Pancreas (tissue), 10 donors: ENCODE measurements around the gene GORASP2. TPM values are rescaled to one million over a fixed set of nuclear protein-coding genes. Genes with fewer than 3 reads are reported as not detected.

Experiments used
- ATAC-seq, 4 donors: fragments of 200-7000 bp; cut with Tn5 transposase; one replicate each; pipeline versions ENCODE4 v1.8.0 to v1.9.1; 2020; ENCODE audit warnings: mild to moderate bottlenecking in 4 of 4, moderate library complexity in 4 of 4
- DNase-seq, 6 donors: peaks; one replicate each; pipeline ENCODE4 v3.0.0-alpha.2; 2020
- FAIRE-seq: peaks from 2 replicates; lab custom pipeline; 2012; peaks lifted over from hg19 to GRCh38; lab: Jason Lieb, UNC
- H3K27ac ChIP-seq, 4 donors: fragments of 200-600 bp; sonication (generic); 1 replicate in 3 of 4; 2 replicates in 1 of 4; pipeline versions ENCODE4 v1.5.0 to v1.8.0; 2020
- H3K27me3 ChIP-seq, 4 donors: fragments of 200-600 bp; one replicate each; pipeline ENCODE4 v1.8.0; 2021
- H3K36me3 ChIP-seq, 3 donors: fragments of 200-600 bp; sonication (generic) in 1 of 3; one replicate each; pipeline versions ENCODE4 v1.5.0 to v1.8.0; 2020 to 2021
- H3K4me1 ChIP-seq, 3 donors: fragments of 200-600 bp; one replicate each; pipeline ENCODE4 v1.8.0; 2021
- H3K4me3 ChIP-seq, 4 donors: fragments of 200-600 bp; sonication (generic) in 2 of 4; one replicate each; pipeline versions ENCODE4 v1.5.0 to v1.8.0; 2020 to 2021
- H3K9me3 ChIP-seq, 4 donors: fragments of 200-600 bp; one replicate each; pipeline ENCODE4 v1.8.0; 2021
- whole genome bisulfite sequencing, 2 donors: extraction: QIAGEN DNeasy Blood & Tissue Kit; methylation state at CpG; one replicate each; pipeline ENCODE4 v1.1.7; 2013; 5-methylcytosine and 5-hydroxymethylcytosine counted together
- intact Hi-C, 3 donors: fragments of 100-400 bp; cut with DNase I; formaldehyde crosslinking; loops; one replicate each; pipeline versions ENCODE4 v1.11.1 to v1.14.2; 2022
- polyA plus RNA-seq, 2 donors: library from polyadenylated mRNA; stranded (reverse); fragments of 200-250 nt; gene quantifications; one replicate each; pipeline ENCODE4 v1.2.3, GENCODE V29; 2013
- total RNA-seq, 6 donors: library from RNA; stranded (reverse); fragmentation: NEBNext Ultra II Directional in 4 of 6; extraction: Animal tissue kit (Norgen Biotek cat#: 25700) in 4 of 6; gene quantifications; one replicate each; pipeline versions ENCODE4 v1.2.1 to v1.2.4, GENCODE V29; 2021 to 2023
- TF ChIP-seq, protein P1 (sequence below), 4 donors: fragments of 200-600 bp; sonication (generic) in 3 of 4; IDR thresholded peaks; one replicate each; pipeline versions ENCODE4 v1.5.0 to v1.8.0; 2021; ENCODE audit warnings: antibody characterized with exemption in 4 of 4
- donor health status: healthy with polysubstance abuse.
- donor health status: DM: no; HTN: no; CAD: no; lungs with moderate emphysema.
- donor health status: DM: no; HTN: no; CAD: no.
- donor health status: control.
- donor health status: control.
- donor health status: Bipolar disorder and iron deficiency.
- donor health status: DM: yes; HTN: yes; CAD: no.
- donor health status: DM: no; HTN: no; CAD: no.
- donor health status: DM: no; HTN: no; CAD: no.
- donor health status: DM: yes; HTN: yes; CAD: no.

GORASP2 gene
- total and polyA plus RNA-seq, 8 donors: 22.6 to 52.4 (median 41.0) TPM

DNA sequence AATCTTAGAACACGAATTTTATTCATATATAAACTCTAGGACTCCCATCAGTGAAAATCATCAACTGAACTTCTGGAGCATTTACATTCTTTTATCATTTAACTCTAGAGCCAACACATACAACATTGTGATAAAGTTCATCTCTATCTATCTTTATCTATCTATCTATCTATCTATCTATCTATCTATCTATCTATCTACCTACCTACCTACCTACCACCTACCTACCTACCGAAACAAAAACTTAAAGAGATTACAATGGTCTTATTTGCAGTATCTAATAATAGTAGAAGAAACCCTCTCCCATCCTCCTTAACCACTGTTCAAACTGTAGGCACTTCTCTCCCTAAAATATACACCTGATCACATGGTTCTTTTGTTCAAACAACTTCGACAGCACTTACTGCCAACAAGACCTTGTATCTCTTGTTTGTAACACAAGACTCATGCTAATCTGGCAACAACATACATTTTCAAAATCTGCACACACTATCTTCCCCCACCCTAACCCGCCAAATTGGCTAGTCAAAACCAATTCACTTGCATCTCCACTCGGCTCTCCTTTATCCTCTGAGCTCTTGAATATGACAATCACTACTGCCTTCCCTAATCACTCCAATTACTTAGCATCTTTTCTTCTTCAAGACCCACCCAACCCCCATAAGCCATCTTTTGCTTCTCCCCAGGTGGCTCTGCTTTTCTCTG lies 69.0 kb downstream of the GORASP2 start:
- H3K9me3 ChIP-seq: no peaks in the 10 kb centered on the region
- H3K36me3 ChIP-seq: peaks cover 0 to 29% (median 0%) of the 10 kb centered on the region in 3 donors
- 43 to 55% methylated on average over 5 of the region's 5 CpGs for WGBS, 2 donors
- FAIRE-seq: no peak
- TF ChIP-seq, protein P1, sequence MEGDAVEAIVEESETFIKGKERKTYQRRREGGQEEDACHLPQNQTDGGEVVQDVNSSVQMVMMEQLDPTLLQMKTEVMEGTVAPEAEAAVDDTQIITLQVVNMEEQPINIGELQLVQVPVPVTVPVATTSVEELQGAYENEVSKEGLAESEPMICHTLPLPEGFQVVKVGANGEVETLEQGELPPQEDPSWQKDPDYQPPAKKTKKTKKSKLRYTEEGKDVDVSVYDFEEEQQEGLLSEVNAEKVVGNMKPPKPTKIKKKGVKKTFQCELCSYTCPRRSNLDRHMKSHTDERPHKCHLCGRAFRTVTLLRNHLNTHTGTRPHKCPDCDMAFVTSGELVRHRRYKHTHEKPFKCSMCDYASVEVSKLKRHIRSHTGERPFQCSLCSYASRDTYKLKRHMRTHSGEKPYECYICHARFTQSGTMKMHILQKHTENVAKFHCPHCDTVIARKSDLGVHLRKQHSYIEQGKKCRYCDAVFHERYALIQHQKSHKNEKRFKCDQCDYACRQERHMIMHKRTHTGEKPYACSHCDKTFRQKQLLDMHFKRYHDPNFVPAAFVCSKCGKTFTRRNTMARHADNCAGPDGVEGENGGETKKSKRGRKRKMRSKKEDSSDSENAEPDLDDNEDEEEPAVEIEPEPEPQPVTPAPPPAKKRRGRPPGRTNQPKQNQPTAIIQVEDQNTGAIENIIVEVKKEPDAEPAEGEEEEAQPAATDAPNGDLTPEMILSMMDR (IDR thresholded peaks at IDR 0.05): no peak
- no peak overlapping the region for H3K4me3 ChIP-seq
- no peaks in the 10 kb centered on the region for H3K27me3 ChIP-seq
- intact Hi-C loops: no loop called here
- DNase-seq: no peak
- H3K4me1 ChIP-seq: no peaks in the 10 kb centered on the region
- H3K27ac ChIP-seq: no peak overlapping the region
- peak in 1 of 4 donors; percentile 24 for ATAC-seq

DNA sequence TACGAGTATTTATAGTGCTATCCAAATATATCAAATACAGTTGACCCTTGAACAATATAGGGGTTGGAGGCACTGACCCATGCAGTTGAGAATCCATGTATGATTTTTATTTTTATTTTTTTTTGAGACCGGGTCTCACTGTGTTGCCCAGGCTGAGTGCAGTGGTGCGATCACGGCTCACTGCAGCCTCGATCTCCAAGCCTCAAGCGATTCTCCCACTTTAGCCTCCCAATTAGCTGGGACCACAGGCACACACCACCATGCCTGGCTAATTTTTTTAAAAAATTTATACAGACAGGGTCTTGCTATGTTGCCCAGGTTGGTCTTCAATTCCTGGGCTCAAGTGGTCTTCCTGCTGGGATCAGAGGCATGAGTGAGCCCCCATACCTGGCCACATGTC lies 70.6 kb downstream of the GORASP2 start:
- WGBS, 2 donors: 89 to 99% methylated on average over 6 of the region's 6 CpGs
- H3K9me3 ChIP-seq: no peaks in the 10 kb centered on the region

DNA sequence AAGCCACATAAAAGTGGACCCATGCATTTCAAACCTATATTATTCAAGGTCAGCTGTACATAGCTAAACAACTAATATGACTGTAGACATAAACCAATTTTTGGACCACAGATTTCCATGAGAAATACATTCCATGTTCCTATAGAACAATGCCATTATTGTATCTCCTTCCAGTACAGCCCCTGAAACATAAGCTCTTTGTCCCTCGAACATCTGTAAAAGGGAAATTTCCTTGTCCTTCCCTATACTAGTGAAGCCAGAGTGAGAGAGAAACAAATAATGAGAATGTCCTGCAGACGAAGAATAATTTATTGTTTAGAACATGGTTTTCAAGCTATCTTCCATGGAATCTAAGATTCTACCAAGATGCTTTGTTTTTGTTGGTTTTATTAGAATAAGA lies 75.3 kb downstream of the GORASP2 start:
- FAIRE-seq: no peak

More for the DNA sequence above, 70.6 kb downstream of the GORASP2 start:
- Histone ChIP-seq H3K27me3 (no peaks in the 10 kb centered on the region), H3K27ac (no peak overlapping the region), H3K4me3 (no peak overlapping the region), H3K4me1 (no peaks in the 10 kb centered on the region), H3K36me3 (peaks cover 0 to 21% (median 6%) of the 10 kb centered on the region in 3 donors)
- intact Hi-C loops: no loop called here
- TF ChIP-seq, protein P1 (IDR thresholded peaks at IDR 0.05): no peak
- FAIRE-seq (no peak), ATAC-seq (no peak), DNase-seq (no peak)

DNA sequence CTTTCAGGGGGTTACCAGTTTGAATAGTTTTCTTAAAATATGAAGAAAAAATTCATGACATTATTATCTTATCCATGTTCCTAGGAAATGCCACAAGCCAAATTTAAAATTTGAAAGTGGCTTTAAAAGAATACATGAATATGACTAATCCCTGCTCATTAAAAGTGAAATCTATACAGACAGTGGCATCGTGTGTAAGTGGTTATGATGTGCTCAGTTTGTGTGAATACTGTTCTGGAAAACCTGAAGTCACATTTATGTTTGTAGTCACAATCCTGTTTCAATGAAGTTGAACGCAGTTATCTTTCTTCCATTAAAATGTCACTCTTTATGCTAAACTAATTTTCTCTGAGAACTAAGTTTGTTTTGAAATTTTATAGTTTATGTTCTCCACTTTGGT lies 75.8 kb downstream of the GORASP2 start:
- H3K9me3 ChIP-seq: no peaks in the 10 kb centered on the region
- peaks cover 0 to 14% (median 6%) of the 10 kb centered on the region in 3 donors for H3K36me3 ChIP-seq
- ATAC-seq (no peak), DNase-seq (no peak), FAIRE-seq (no peak)
- H3K27ac ChIP-seq: no peak overlapping the region
- TF ChIP-seq, protein P1 (IDR thresholded peaks at IDR 0.05): no peak
- WGBS, 2 donors: 88 to 91% methylated on average over 2 of the region's 2 CpGs
- H3K4me3 ChIP-seq: no peak overlapping the region
- intact Hi-C loops: no loop called here
- H3K27me3 ChIP-seq: no peaks in the 10 kb centered on the region
- H3K4me1 ChIP-seq: no peaks in the 10 kb centered on the region

More for the DNA sequence above, 75.3 kb downstream of the GORASP2 start:
- H3K4me1 ChIP-seq: no peaks in the 10 kb centered on the region
- H3K27me3 ChIP-seq: no peaks in the 10 kb centered on the region
- DNase-seq (no peak), ATAC-seq (no peak)
- no peaks in the 10 kb centered on the region for H3K9me3 ChIP-seq
- 90 to 94% methylated on average over 2 of the region's 2 CpGs for WGBS, 2 donors
- H3K4me3 ChIP-seq: no peak overlapping the region
- no peak overlapping the region for H3K27ac ChIP-seq
- TF ChIP-seq, protein P1 (IDR thresholded peaks at IDR 0.05): no peak
- peaks cover 0 to 14% (median 6%) of the 10 kb centered on the region in 3 donors for H3K36me3 ChIP-seq
- intact Hi-C loops: no loop called here

DNA sequence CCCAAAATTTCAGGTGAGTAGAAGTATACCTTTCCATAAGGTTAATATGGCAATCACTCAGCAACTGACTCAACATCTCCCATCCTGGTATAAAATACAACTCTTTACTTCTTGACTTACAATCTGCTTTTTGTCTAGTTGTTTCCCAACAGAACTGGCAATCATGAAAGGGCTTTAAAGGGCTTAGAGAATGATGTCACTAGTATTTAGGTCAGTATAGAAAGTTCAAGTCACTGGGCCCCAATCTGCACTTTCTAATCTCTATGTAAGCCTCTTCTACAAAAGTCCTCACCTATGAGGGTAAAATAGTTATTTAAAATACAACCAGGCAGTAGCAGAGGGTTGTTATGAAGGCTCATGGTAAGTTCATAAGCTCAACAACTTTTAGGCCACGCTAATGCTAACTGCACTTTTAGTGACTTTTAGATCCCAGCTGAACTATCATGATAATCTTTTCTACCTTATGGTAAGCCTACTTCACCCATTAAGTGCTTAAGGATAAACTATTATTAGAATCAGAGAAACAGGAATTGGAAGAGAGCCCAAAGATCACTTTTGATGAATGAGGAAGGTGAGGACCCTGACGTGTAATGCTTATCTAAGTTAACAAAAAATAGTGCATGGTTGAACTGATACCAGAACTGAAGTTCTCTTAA lies 79.6 kb downstream of the GORASP2 start:
- Histone ChIP-seq H3K27me3 (no peaks in the 10 kb centered on the region), H3K27ac (no peak overlapping the region), H3K9me3 (no peaks in the 10 kb centered on the region), H3K36me3 (peaks cover 0 to 17% (median 1%) of the 10 kb centered on the region in 3 donors), H3K4me1 (no peaks in the 10 kb centered on the region), H3K4me3 (no peak overlapping the region)
- DNase-seq (no peak), ATAC-seq (no peak), FAIRE-seq (no peak)
- intact Hi-C loops: no loop called here
- WGBS, 2 donors: 51 to 55% methylated on average over 2 of the region's 2 CpGs
- TF ChIP-seq, protein P1 (IDR thresholded peaks at IDR 0.05): no peak
